ENCODE measurements around the gene URB1.
A peak's percentile ranks its signal among the peaks of the same experiment; 100 is the strongest.
"Not testable (repeated sequence)": the region's sequence is repeated elsewhere in the genome, so short reads cannot be mapped to it uniquely, and the experiment has no call there.

Gene URB1

DNA sequence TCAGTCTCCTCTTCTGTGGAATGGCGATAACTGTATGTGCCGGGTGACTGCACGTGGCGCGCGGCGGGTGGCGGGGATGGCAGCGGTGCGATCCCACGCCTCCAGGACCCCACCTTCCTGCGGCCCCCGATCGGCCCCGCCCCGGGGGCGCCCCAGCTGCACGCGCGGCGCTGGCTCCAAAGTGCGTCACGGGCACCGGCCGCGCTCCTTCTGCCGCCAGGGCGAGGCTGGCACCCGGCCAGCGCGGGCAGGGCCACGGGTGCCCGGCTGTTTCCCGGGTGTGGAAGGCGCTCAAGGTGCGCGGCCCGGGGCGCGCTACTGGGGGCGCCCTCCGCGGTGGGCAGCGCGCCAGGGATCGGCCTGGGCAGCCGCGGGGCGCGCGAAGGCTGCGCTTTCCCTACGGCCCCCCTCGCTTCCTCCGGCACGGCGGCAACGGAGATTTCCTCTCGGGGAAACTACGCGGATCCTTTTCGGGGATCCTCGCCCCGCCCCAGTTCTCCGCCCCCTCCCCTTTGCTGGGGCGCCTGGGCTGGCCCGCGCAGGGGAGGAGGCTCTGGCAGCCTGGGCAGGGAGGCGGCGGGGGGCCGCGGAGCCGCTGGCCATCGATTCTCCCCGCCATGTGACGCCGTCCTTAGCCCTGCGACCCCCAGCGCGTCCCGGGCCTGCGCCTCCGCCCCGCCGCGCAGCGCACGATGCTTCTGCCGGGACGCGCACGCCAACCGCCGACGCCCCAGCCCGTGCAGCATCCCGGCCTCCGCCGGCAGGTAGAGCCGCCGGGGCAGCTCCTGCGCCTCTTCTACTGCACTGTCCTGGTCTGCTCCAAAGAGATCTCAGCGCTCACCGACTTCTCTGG lies 19.6 kb upstream of the URB1 start, which contains the start of gene EVA1C:
Gene EVA1C, plus strand, starts transcription at position 545 of the 853 bp plus-strand sequence. Its CDS starts 148 bp downstream, at position 693.
- FAIRE-seq: no peak

DNA sequence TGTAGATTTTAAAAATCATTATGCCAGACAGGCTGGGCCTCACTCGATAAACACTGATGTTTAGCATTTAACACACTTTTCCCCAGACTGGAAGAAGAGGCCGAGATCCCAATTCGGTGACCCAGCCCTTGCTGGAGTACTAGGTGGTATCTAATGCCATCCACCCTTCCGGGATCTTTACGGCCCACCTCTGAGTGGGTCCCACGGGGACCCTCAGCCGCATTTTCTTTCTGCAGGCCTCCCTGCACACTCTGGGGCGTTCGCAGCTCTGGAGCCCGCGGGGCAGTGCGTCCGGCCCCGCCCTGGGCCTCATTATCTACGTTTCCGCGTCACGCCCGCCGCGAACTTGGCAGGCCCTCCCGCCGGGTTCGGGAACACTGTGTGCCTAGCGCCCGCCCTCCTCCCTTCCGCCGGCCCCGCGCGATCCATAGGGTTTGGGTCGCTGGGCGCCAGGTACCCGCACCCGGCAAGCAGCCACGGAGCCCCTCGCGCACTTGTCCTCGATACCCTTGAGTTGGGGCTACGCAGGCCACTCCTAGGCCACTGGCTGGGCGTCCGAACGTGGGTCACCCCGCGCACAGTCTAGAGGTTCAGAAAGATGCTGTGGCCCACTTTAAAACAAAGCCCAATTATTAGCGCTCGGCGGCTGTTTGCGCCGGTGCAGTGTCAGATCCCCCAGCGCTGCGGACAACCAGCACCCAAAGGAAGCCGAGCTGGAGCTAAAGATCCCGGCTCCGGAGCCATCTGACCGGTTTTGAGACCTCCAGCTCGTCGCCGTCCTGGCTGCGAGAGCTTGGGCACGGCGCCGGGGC lies 18.7 kb upstream of the URB1 start:
- FAIRE-seq: no peak

GRCh38 chr21:32410916-32411315 lies 18.1 kb upstream of the URB1 start:
- no peak for FAIRE-seq

GRCh38 chr21:32410291-32410690 lies 17.5 kb upstream of the URB1 start:
- no peak for FAIRE-seq

- no peak for FAIRE-seq
Measured at GRCh38 chr21:32406405-32406804, 13.6 kb upstream of the URB1 start.

- peak; percentile 33 for FAIRE-seq
Measured at GRCh38 chr21:32403201-32403777, 10.5 kb upstream of the URB1 start.

DNA sequence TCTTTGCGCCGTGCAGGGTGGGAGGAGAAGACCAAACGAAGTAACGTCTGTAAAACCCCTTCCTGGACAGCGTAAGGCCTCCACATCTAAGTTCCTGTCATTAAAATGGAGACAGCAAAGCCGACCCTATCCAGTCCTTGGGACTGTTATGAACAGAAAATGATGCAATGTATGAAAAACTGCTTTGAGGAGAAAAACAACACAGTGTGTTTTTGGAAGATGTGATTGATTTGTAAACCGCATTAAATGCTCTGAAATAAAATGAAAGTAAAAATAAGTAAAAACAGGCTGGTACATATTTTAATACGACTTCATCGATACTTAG lies 827 bp upstream of the URB1 start:
- no peak for FAIRE-seq

DNA sequence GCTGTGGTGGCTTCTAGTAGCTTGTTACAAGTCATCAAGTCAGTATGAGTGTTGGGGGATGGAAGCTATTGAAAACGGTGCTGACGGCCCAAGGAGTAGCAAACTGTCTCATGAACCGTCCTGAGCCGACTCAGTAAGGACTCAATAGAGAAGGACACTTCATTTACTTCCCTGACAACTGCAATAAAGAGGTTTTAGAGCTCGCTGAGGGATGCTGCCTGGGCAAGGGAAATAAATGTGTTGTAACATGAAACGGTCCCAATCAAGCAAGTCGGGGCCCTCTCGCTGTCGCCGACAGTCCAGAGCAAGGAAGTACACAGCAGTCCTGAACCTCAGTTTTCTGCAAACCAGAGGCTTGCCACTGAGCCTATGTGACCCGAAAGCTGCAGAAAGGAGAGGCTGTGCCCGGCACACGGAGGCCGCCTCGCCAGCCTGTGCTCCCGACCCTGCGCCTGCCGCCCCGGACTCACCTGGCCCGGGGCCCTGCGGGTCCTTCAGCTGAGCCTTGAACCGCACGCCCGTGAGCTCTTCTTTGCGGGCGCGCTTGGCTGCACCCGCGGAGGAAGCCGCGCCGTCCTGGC lies 423 bp downstream of the URB1 start:
- FAIRE-seq: no peak

DNA sequence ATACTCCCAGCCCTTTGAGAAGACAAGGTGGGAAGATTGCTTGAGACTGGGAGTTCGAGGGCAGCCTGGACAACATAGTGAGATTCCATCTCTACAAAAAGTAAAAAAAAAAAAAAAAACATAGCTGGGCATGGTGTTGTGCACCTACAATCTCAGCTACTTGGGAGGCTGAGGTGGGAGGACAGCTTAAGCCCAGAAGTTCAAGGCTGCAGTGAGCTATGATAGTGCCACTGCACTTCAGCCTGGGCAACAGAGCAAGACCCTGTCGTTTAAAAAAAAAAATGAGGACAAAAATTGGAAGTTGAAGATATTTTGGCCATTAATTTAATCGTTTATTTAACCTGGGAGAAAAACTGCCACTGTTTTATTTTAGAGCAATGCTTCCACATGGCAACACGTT lies 1.1 kb downstream of the URB1 start:
- FAIRE-seq: no peak

DNA sequence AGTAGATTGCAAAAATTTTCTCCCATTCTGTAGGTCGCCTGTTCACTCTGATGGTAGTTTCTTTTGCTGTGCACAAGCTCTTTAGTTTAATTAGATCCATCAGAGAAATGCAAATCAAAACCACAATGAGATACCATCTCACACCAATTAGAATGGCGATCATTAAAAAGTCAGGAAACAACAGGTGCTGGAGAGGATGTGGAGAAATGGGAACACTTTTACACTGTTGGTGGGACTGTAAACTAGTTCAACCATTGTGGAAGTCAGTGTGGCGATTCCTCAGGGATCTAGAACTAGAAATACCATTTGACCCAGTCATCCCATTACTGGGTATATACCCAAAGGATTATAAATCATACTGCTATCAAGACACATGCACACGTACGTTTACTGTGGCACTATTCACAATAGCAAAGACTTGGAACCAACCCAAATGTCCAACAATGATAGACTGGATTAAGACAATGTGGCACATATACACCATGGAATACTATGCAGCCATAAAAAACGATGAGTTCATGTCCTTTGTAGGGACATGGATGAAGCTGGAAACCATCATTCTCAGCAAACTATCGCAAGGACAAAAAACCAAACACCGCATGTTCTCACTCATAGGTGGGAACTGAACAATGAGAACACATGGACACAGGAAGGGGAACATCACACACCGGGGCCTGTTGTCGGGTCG lies 2.1 kb downstream of the URB1 start:
- not testable (repeated sequence) for FAIRE-seq

DNA sequence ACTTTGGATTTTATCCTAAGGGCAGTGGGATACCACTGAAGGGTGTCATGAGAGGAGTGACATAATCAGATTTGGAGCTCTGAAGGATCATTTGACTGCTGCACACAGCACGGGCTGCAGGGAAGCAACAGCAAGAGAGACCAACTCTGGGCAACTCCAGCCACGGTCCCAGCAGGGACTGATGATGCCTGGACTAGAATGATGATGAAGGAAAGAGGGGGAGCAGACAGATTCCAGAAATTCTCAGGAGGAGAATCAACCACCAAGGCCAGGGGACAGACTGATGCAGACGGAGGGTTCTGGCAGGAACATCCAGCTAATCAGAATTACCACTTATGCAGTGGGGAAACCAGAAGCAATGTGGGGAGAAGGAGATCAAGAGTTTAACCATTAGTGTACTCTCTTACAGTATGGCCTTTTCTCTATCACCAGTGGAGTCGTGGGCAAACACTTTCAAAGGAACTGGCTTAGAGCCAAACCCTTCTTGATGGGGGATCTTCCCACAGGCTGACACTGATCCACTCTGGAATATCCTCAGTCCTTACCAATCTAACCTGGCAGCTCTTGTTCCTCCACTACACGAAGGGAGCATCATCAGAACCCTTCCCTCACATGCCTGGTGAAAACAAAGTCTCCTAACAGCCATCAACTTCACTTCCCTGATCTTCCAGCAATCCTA lies 3.3 kb downstream of the URB1 start:
- no peak for FAIRE-seq

DNA sequence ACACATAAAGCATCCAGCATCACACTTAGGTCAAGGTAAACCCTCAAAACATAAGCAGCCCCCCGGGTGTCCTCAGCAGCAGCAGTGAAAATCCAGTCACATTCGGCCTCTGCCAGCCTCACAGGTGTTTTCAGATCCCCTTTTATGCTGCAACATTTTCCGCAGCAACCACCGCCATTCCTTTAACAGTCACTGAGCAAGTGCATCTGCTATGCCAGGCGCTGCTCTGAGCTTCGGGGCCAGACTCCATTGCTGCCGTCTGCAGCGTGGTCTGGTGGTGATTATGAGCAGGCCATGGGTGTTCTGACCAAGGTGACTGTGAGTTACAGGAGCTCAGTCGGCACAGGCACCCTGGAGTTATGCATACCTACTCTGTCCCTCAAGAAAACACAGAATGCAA lies 4.5 kb downstream of the URB1 start:
- no peak for FAIRE-seq

GRCh38 chr21:32387151-32387550 lies 5.7 kb downstream of the URB1 start:
- no peak for FAIRE-seq

GRCh38 chr21:32386195-32386870 lies 6.5 kb downstream of the URB1 start:
- FAIRE-seq: no peak

- FAIRE-seq: no peak
Measured at GRCh38 chr21:32383812-32384211, 9.0 kb downstream of the URB1 start.

GRCh38 chr21:32382108-32382644 lies 10.6 kb downstream of the URB1 start:
- FAIRE-seq: no peak

- FAIRE-seq: no peak
Measured at GRCh38 chr21:32381571-32381970, 11.2 kb downstream of the URB1 start.

GRCh38 chr21:32380940-32381339 lies 11.9 kb downstream of the URB1 start:
- FAIRE-seq: no peak

- no peak for FAIRE-seq
Measured at GRCh38 chr21:32378956-32379355, 13.9 kb downstream of the URB1 start.

DNA sequence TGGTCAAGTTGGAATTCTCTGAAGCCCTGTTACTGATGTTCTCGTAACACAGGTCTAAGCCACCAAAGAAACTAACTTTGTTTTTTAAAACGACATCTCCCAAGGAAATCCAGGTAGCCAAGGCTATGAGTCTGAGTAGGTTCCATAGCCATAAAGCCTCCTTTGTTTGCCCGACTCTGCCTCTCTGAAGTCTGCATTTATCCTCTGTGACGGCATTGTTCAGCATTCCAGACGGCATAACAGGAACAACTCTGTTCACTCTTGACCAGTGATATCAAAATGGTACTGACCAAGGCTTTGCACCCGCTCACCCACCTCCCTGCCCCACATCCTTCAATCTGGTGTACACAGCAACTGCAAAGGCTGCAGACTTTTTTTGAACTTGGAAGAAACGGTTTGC lies 14.8 kb downstream of the URB1 start:
- no peak for FAIRE-seq

DNA sequence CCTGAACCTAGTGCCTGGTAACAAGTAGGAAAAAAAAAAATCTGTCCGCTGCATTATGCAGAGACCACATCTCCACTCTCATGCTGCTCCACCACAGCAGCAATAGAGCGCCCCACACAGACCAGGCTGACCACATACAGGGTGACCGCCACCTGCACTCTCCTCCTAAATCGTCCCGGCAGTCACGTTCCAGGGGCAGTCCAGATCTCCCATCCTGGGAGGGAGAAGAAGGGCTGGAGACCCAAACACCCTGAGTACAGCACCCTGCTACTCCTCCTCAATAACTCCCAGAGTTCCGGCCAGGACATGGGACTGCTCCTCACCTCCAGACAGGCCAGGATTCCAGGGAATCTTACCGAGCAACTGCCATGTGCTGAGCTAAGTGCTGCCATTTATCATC lies 15.3 kb downstream of the URB1 start:
- FAIRE-seq: no peak

All from islet of Langerhans (tissue), 1 donor.